Smooth muscle cell (in vitro differentiated cells): ENCODE data around the gene C16orf82. TPM values are rescaled to one million over a fixed set of nuclear protein-coding genes. Genes with fewer than 3 reads are reported as not detected.

Experiments
- DNase-seq: peaks from one replicate; lab custom pipeline; 2025; ENCODE audit not compliant: unreplicated experiment; lab: John Stamatoyannopoulos, UW
- H2AFZ ChIP-seq: fragments of 200-600 bp; sonication (generic); 2 replicates; pipeline ENCODE4 v1.6.0; 2016; ENCODE audit warnings: antibody characterized with exemption, low read depth, mild to moderate bottlenecking
- H3F3A ChIP-seq: fragments of 200-600 bp; sonication (generic); 2 replicates; pipeline ENCODE4 v1.6.0; 2017; ENCODE audit warnings: antibody characterized with exemption, low read depth
- H3K27ac ChIP-seq: fragments of 200-600 bp; sonication (generic); 2 replicates; pipeline ENCODE4 v1.5.1; 2016; ENCODE audit warnings: low read depth, mild to moderate bottlenecking
- H3K27me3 ChIP-seq: fragments of 200-600 bp; sonication (generic); 2 replicates; pipeline ENCODE4 v1.6.1; 2016; ENCODE audit warnings: low read depth, mild to moderate bottlenecking
- H3K36me3 ChIP-seq: fragments of 200-600 bp; sonication (generic); 2 replicates; pipeline ENCODE4 v1.5.1; 2016; ENCODE audit warnings: low read depth
- H3K4me1 ChIP-seq: fragments of 200-600 bp; sonication (generic); 2 replicates; pipeline ENCODE4 v1.5.1; 2016; ENCODE audit warnings: low read depth
- H3K4me2 ChIP-seq: fragments of 200-600 bp; sonication (generic); 2 replicates; pipeline ENCODE4 v1.6.0; 2016; ENCODE audit warnings: mild to moderate bottlenecking
- H3K4me3 ChIP-seq: fragments of 200-600 bp; sonication (generic); 2 replicates; pipeline ENCODE4 v1.5.1; 2016; ENCODE audit warnings: mild to moderate bottlenecking
- H3K79me2 ChIP-seq: fragments of 200-600 bp; sonication (generic); 2 replicates; pipeline ENCODE4 v1.6.0; 2016; ENCODE audit warnings: low read depth, mild to moderate bottlenecking
- H3K9ac ChIP-seq: fragments of 200-600 bp; sonication (generic); 2 replicates; pipeline ENCODE4 v1.6.0; 2016; ENCODE audit warnings: low read depth
- H3K9me3 ChIP-seq: fragments of 200-600 bp; sonication (generic); replicated peaks from 2 replicates; pipeline ENCODE4 v1.5.1; 2016; ENCODE audit warnings: low read depth
- H4K20me1 ChIP-seq: fragments of 200-600 bp; sonication (generic); 2 replicates; pipeline ENCODE4 v1.6.0; 2016; ENCODE audit warnings: low read depth
- WGBS: methylation state at CpG from one replicate; pipeline ENCODE4 v1.1.7; 2016; ENCODE audit warnings: low lambda C conversion rate; 5-methylcytosine and 5-hydroxymethylcytosine counted together
- polyA plus RNA-seq: library from polyadenylated mRNA; unstranded; fragments of >200 nt; fragmentation: Nextera tagmentation; extraction: Ambion mirVana; gene quantifications from 2 replicates; pipeline ENCODE4 v1.2.1, GENCODE V29; 2016
- total RNA-seq: library from RNA; depleted of rRNA; stranded (reverse); fragments of >200 nt; gene quantifications from 2 replicates; pipeline ENCODE4 v1.2.3, GENCODE V29; 2014
- TF ChIP-seq, protein P1 (sequence below): fragments of 200-600 bp; sonication (generic); IDR thresholded peaks from 2 replicates; pipeline ENCODE4 v1.5.1; 2017; ENCODE audit warnings: borderline replicate concordance, mild to moderate bottlenecking, antibody characterized with exemption; ENCODE audit not compliant: insufficient read depth, poor library complexity, severe bottlenecking

Gene C16orf82
- total RNA-seq (not detected in 2 replicates), polyA plus RNA-seq (not detected in 2 replicates)

DNA sequence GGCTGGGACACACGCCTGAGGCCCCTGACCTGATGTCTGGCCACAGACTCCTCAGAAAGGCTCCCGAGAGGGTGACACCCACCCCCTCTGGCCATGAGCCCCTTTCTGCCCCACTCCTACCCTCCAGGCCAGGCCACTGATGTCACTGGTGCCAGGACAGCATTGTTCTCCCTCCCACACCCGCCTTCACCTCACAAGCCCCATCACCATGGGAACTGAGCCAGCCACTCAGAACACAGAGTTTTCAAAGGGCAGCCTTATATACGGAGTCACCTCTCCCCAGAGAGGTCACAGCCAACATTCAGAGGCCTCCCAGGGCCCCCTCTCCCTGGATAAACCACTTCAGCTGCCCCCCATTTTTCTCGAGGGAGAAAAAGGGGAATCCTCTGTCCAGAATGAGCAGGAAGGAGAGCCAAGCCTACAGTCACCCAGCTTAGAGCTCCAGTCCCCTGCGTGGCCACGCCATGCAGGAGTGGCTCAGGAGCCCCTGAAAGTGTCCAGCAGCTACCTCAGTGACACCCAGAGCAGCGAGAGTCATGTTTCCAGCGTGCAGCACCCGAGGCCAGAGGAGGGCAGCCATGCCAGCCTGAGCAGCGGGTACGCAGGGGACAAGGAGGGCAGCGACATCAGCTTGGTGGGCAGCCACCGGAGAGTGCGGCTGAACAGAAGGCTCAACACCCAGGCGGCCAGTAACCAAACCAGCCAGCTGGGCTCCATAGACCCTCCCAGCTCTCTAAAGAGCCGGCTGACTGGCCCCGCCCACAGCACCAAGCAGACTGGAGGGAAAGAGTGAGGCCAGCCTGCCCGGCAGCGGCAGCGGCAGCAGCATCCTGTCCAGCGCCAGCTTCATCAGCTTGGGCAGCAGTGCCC lies at the start of gene C16orf82:
Gene C16orf82 (plus strand): TSS at position 260 of the 870 bp plus-strand sequence.
- WGBS = 73% methylated on average over 22 of the region's 22 CpGs
- Histone ChIP-seq H3K27me3 (no peaks in the 10 kb centered on the region), H3K36me3 (no peaks in the 10 kb centered on the region), H3F3A (no peaks in the 10 kb centered on the region), H3K27ac (no peak within 1 kb of the TSS), H3K4me3 (no peak within 1 kb of the TSS), H3K4me2 (no peak within 1 kb of the TSS), H3K4me1 (peaks cover 4% of the 10 kb centered on the region), H2AFZ (no peak within 1 kb of the TSS), H3K79me2 (no peaks in the 10 kb centered on the region), H3K9me3 (no peaks in the 10 kb centered on the region), H3K9ac (no peak within 1 kb of the TSS), H4K20me1 (no peaks in the 10 kb centered on the region)
- DNase-seq = no peak
- TF ChIP-seq, protein P1, sequence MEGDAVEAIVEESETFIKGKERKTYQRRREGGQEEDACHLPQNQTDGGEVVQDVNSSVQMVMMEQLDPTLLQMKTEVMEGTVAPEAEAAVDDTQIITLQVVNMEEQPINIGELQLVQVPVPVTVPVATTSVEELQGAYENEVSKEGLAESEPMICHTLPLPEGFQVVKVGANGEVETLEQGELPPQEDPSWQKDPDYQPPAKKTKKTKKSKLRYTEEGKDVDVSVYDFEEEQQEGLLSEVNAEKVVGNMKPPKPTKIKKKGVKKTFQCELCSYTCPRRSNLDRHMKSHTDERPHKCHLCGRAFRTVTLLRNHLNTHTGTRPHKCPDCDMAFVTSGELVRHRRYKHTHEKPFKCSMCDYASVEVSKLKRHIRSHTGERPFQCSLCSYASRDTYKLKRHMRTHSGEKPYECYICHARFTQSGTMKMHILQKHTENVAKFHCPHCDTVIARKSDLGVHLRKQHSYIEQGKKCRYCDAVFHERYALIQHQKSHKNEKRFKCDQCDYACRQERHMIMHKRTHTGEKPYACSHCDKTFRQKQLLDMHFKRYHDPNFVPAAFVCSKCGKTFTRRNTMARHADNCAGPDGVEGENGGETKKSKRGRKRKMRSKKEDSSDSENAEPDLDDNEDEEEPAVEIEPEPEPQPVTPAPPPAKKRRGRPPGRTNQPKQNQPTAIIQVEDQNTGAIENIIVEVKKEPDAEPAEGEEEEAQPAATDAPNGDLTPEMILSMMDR = no peak

DNA sequence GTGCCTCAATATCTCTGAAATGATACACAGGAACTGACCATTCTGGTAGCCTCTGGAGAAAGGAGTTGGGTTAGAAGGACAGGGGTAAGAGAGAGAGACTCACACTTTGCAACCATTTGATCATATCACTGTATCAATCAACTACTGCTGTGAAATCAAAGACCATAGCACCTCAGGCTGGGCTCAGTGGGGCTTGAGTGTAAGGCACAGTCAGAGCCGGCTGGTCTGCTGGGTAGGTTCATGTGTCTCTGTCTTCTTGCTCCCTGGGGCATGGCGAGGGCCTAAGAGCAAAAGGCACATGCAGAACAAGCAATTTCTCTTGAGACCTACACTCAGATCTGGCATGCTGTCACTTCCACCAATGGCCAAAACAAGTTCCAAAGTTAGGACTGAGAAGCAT lies 46.7 kb upstream of the C16orf82 start:
- Histone ChIP-seq H3K27ac (no peak overlapping the region), H3K4me2 (no peak overlapping the region), H2AFZ (no peak overlapping the region), H3K36me3 (no peaks in the 10 kb centered on the region), H3K4me1 (peaks cover 8% of the 10 kb centered on the region), H3K27me3 (no peaks in the 10 kb centered on the region), H3K79me2 (no peaks in the 10 kb centered on the region), H3F3A (no peaks in the 10 kb centered on the region), H3K9me3 (no peaks in the 10 kb centered on the region), H4K20me1 (no peaks in the 10 kb centered on the region), H3K4me3 (no peak overlapping the region), H3K9ac (no peak overlapping the region)
- 93% methylated on average over 2 of the region's 2 CpGs for WGBS
- TF ChIP-seq, protein P1 = no peak
- DNase-seq = no peak

DNA sequence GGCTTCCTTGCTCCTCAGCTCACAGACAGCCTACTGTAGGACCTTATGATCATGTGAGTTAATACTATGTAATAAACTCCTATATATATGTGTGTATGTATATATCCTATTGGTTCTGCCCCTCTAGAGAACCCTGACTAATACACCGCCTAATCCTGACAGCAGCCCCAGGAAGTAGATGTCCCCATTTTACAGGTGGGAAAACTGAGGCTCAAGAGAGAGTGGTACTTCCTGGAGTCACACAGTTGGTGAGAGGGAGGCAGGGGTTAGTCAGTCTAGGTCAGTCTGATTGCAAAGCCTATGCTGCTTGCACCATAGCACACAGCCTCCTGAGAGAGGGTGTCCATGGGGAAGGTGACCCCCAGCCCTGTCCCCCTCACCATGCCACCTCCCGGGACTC lies 42.7 kb upstream of the C16orf82 start:
- H3F3A ChIP-seq = no peaks in the 10 kb centered on the region
- H3K27me3 ChIP-seq = no peaks in the 10 kb centered on the region
- WGBS = 95% methylated on average over 2 of the region's 2 CpGs
- H3K79me2 ChIP-seq = no peaks in the 10 kb centered on the region
- no peak overlapping the region for H3K9ac ChIP-seq
- DNase-seq = no peak
- no peak overlapping the region for H3K4me2 ChIP-seq
- TF ChIP-seq, protein P1 = no peak
- no peak overlapping the region for H2AFZ ChIP-seq
- no peaks in the 10 kb centered on the region for H4K20me1 ChIP-seq
- no peaks in the 10 kb centered on the region for H3K9me3 ChIP-seq
- H3K4me1 ChIP-seq = no peaks in the 10 kb centered on the region
- H3K36me3 ChIP-seq = no peaks in the 10 kb centered on the region
- no peak overlapping the region for H3K4me3 ChIP-seq
- no peak overlapping the region for H3K27ac ChIP-seq

DNA sequence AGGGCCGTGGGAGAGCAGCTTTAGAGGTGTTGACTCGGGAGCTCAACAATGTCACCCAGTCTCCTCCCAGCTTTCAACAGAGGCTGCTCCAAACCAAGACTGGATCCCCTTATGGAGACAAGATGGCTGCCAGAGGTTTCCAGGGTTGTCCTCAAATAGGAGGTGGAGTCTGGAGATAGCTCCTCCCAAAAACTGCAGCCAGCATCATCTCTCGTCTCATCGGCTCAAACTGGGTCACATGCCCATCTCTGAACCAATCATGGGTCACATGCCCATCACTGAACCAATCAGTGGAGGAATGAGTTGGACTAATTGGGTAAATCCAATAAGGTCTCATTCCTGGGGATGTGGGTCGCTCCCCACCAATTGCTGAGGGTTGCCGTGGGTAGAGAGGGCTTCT lies 41.1 kb upstream of the C16orf82 start:
- Histone ChIP-seq H3K79me2 (no peaks in the 10 kb centered on the region), H3K27ac (no peak overlapping the region), H3K4me1 (no peaks in the 10 kb centered on the region), H3K4me2 (no peak overlapping the region), H2AFZ (no peak overlapping the region), H3K9ac (no peak overlapping the region), H3K27me3 (no peaks in the 10 kb centered on the region), H3K36me3 (no peaks in the 10 kb centered on the region), H3K9me3 (no peaks in the 10 kb centered on the region), H3F3A (no peaks in the 10 kb centered on the region), H4K20me1 (no peaks in the 10 kb centered on the region), H3K4me3 (no peak overlapping the region)
- TF ChIP-seq, protein P1 = no peak
- WGBS = 89% methylated on average over 6 of the region's 6 CpGs
- no peak for DNase-seq
